Activated CD8-positive, alpha-beta T cell treated with anti-CD3 and anti-CD28 coated beads for 36 hours (primary cell): ENCODE results near the gene E2F8. TPM values are rescaled to one million over a fixed set of nuclear protein-coding genes. Genes with fewer than 3 reads are reported as not detected.

Experiments
- ATAC-seq: fragments of 200-7000 bp; cut with Tn5 transposase; one replicate; pipeline ENCODE4 v1.10.0; 2021; ENCODE audit warnings: mild to moderate bottlenecking, moderate library complexity
- CTCF ChIA-PET: fragments of 350-600 bp; sonication (Branson Sonifier 250); formaldehyde crosslinking; loops from one replicate; lab custom pipeline; 2021; ENCODE audit warnings: antibody characterized with exemption; lab: Charles Lee
- POLR2A ChIA-PET: fragments of 350-600 bp; sonication (Branson Sonifier 250); formaldehyde crosslinking; loops from one replicate; lab custom pipeline; 2021; ENCODE audit warnings: antibody characterized with exemption; lab: Charles Lee
- DNase-seq: peaks from one replicate; pipeline ENCODE4 v3.0.0-alpha.2; 2020
- H3K27ac Mint-ChIP-seq: one replicate; pipeline ENCODE4 v1.8.0; 2021; ENCODE audit warnings: mild to moderate bottlenecking, mixed read lengths
- H3K27me3 Mint-ChIP-seq: one replicate; pipeline ENCODE4 v1.8.0; 2021; ENCODE audit warnings: mixed read lengths
- H3K36me3 Mint-ChIP-seq: one replicate; pipeline ENCODE4 v1.8.0; 2021; ENCODE audit warnings: low read depth, mixed read lengths
- H3K4me1 Mint-ChIP-seq: one replicate; pipeline ENCODE4 v1.8.0; 2021; ENCODE audit warnings: low read depth, mixed read lengths
- H3K4me3 Mint-ChIP-seq: one replicate; pipeline ENCODE4 v1.8.0; 2021; ENCODE audit warnings: mild to moderate bottlenecking, moderate library complexity, mixed read lengths
- H3K9me3 Mint-ChIP-seq: one replicate; pipeline ENCODE4 v1.8.0; 2021; ENCODE audit warnings: mixed read lengths
- intact Hi-C: fragments of 100-400 bp; cut with micrococcal nuclease; formaldehyde crosslinking; loops from one replicate; pipeline ENCODE4 v1.10.0; 2022
- total RNA-seq, 2 experiments: library from RNA; stranded (reverse); gene quantifications; one replicate each; pipeline ENCODE4 v1.2.3, GENCODE V29; 2021
- TF ChIP-seq, protein P1 (sequence below): fragments of 200-600 bp; IDR thresholded peaks from one replicate; pipeline ENCODE4 v1.8.0; 2022; ENCODE audit warnings: antibody characterized with exemption, mild to moderate bottlenecking

Gene E2F8
- total RNA-seq: 10 to 100 TPM; 12.9 to 13.1 TPM

DNA sequence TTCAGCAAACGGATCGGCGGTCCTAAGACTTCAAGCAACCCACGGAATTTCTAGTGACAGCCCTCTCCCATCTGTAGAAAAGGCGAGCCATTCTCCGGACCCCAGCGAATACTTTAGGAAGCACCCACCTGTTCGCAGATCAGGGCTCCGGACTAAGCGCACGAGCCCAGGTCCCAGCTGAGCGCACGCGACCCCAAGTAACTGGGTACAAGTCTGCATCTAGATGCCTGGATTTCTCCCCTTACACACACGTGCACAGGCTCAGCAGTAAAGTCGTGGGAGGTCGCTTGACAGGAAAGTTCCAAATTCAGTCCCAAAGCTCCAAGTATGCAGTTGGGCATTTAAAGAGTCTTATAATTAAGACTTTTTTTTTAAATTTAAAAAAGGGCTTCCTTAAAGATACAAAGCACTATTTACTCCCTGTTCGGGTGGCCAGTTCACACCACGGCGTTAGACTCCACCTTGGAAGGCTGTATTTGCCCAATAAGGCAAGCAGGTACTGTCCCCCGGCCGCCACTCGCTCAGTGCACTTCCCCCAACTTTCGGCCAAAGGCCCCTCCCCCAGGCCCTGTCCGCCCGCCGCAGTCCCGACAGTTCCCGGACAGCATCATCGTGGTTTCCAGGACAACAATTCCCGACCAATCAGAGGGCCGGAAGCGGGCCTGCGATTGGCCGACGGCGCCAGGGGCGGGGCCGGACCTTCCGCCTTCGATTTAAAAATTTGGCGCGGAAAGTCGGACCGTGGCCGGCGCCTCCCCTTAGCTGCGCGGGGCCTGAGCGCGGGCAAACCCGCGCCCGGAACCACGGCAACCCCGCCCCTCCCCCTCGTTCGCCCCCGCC lies at the start of gene E2F8:
Gene E2F8, minus strand, starts transcription at position 526 of the 840 bp plus-strand sequence. CDS start 824 bp downstream, outside the sequence.
- H3K36me3 Mint-ChIP-seq: peaks cover 28% of the 10 kb centered on the region
- CTCF ChIA-PET: interaction anchor here (1.1 to 1.9 kb wide), 2 partner anchors 19 to 164 kb away, joined by 3 to 6 read pairs; no protein-coding TSS in a partner anchor
- H3K4me1 Mint-ChIP-seq: peaks cover 6% of the 10 kb centered on the region
- POLR2A ChIA-PET: interaction anchor here (0.6 kb wide), 2 partner anchors 180 to 257 kb away, joined by 3 read pairs; no protein-coding TSS in a partner anchor
- H3K27me3 Mint-ChIP-seq: peaks cover 35% of the 10 kb centered on the region
- TF ChIP-seq, protein P1, sequence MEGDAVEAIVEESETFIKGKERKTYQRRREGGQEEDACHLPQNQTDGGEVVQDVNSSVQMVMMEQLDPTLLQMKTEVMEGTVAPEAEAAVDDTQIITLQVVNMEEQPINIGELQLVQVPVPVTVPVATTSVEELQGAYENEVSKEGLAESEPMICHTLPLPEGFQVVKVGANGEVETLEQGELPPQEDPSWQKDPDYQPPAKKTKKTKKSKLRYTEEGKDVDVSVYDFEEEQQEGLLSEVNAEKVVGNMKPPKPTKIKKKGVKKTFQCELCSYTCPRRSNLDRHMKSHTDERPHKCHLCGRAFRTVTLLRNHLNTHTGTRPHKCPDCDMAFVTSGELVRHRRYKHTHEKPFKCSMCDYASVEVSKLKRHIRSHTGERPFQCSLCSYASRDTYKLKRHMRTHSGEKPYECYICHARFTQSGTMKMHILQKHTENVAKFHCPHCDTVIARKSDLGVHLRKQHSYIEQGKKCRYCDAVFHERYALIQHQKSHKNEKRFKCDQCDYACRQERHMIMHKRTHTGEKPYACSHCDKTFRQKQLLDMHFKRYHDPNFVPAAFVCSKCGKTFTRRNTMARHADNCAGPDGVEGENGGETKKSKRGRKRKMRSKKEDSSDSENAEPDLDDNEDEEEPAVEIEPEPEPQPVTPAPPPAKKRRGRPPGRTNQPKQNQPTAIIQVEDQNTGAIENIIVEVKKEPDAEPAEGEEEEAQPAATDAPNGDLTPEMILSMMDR: no peak
- peak within 1 kb of the TSS; percentile 89 for H3K4me3 Mint-ChIP-seq
- peak within 1 kb of the TSS; percentile 68 for H3K27ac Mint-ChIP-seq
- intact Hi-C loops: no loop called here
- H3K9me3 Mint-ChIP-seq: no peaks in the 10 kb centered on the region
- DNase-seq (peak; percentile 93), ATAC-seq (peak; percentile 88)

DNA sequence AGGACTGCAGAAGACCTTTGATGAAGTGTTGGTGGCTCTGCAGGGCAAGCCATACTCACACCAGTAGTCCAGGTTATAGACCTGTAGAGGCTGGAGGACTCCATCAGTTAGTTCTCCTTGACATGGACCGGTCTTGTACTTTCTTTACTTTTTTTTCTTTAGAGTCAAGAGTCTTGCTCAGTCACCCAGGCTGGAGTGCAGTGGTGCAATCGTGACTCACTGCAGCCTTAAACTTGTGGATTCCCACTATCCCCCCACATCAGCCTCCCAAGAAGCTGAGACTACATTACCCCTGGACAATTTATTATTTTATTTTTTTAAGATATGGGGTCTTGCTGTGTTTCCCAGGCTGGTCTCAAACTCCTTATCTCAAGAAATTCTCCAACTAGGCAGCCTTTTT lies 49.6 kb upstream of the E2F8 start:
- Mint-ChIP-seq H3K36me3 (no peaks in the 10 kb centered on the region), H3K4me3 (no peak overlapping the region), H3K4me1 (no peaks in the 10 kb centered on the region), H3K9me3 (no peaks in the 10 kb centered on the region), H3K27ac (no peak overlapping the region), H3K27me3 (peaks cover 1% of the 10 kb centered on the region)
- ChIA-PET CTCF (no interaction called here), POLR2A (no interaction called here)
- DNase-seq (no peak), ATAC-seq (no peak)
- intact Hi-C loops: no loop called here
- TF ChIP-seq, protein P1: no peak

- Mint-ChIP-seq H3K4me1 (peaks cover 11% of the 10 kb centered on the region), H3K36me3 (no peaks in the 10 kb centered on the region), H3K27me3 (no peaks in the 10 kb centered on the region), H3K27ac (no peak overlapping the region), H3K9me3 (no peaks in the 10 kb centered on the region), H3K4me3 (no peak overlapping the region)
- TF ChIP-seq, protein P1: no peak
- ATAC-seq: no peak
- intact Hi-C loops: no loop called here
- ChIA-PET CTCF (interaction anchor here (0.7 kb wide), 1 partner anchor 24 kb away, joined by 3 read pairs; no protein-coding TSS in a partner anchor), POLR2A (no interaction called here)
- DNase-seq: no peak
Observed at GRCh38 chr11:19288256-19288655, 47.5 kb upstream of the E2F8 start.

DNA sequence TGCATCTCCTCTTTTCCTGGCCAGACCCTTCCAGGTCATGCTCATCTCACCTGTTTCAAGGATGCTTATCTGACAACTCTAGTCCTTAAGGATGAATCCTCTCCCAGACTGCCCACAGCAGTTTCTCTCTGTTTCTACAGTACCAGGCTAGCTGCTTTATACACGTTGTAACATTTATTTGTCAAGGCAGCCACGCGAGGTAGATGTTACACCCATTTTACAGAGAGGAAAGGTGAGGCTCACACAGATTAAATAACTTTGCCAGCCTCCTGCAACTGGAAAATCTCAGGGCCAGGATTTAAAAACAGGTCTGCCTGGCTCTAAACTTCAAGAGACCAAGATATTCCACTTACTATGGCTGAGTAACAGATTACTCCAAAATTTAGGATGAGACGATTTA lies 45.7 kb upstream of the E2F8 start:
- TF ChIP-seq, protein P1: no peak
- DNase-seq (no peak), ATAC-seq (no peak)
- no peaks in the 10 kb centered on the region for H3K27me3 Mint-ChIP-seq
- no peak overlapping the region for H3K4me3 Mint-ChIP-seq
- H3K4me1 Mint-ChIP-seq: peaks cover 11% of the 10 kb centered on the region
- no peaks in the 10 kb centered on the region for H3K9me3 Mint-ChIP-seq
- ChIA-PET POLR2A (interaction anchor here (0.9 kb wide), 1 partner anchor 261 kb away, joined by 3 read pairs; no protein-coding TSS in a partner anchor), CTCF (interaction anchor here (1.2 kb wide), 1 partner anchor 216 kb away, joined by 4 read pairs; no protein-coding TSS in a partner anchor)
- no peak overlapping the region for H3K27ac Mint-ChIP-seq
- intact Hi-C loops: no loop called here
- H3K36me3 Mint-ChIP-seq: no peaks in the 10 kb centered on the region

DNA sequence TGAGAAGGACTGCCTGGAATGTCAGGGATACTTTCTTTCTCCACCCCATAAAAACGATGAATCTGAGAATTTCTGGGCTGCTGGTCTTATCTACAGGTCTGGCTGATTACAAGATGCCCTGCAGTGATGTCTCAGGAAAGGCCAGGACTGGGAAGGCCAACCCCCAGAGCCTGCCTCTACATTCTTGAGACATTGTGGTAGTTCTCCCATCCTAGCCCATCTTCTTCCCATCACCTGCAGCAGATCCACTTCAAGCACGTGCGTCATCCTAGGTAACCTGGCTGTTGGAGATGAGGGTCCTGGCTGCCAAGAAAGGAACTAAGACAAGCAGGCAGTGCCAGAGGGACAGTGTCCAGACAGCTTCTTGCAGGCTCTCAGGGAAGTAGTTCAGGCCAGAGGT lies 44.1 kb upstream of the E2F8 start:
- DNase-seq (no peak), ATAC-seq (no peak)
- intact Hi-C loops: no loop called here
- no peaks in the 10 kb centered on the region for H3K36me3 Mint-ChIP-seq
- no peak overlapping the region for H3K27ac Mint-ChIP-seq
- POLR2A ChIA-PET: no interaction called here
- no peak overlapping the region for H3K4me3 Mint-ChIP-seq
- no peaks in the 10 kb centered on the region for H3K9me3 Mint-ChIP-seq
- CTCF ChIA-PET: no interaction called here
- H3K4me1 Mint-ChIP-seq: peaks cover 14% of the 10 kb centered on the region
- TF ChIP-seq, protein P1: no peak
- H3K27me3 Mint-ChIP-seq: no peaks in the 10 kb centered on the region
